COR-L47 (cell line): Measurements from ENCODE around the gene TENT4A.

Experiments used
- DNase-seq: peaks from one replicate; lab custom pipeline; 2025; lab: John Stamatoyannopoulos, UW

Gene TENT4A

GRCh38 chr5:6733411-6734242, 20.4 kb downstream of the TENT4A start:
- no peak for DNase-seq

- DNase-seq, result no peak
Measured at GRCh38 chr5:6734243-6734700, 21.0 kb downstream of the TENT4A start.

- DNase-seq, result no peak
Measured at GRCh38 chr5:6734781-6735180, 21.5 kb downstream of the TENT4A start.

- DNase-seq, result no peak
Measured at GRCh38 chr5:6736106-6736505, 22.9 kb downstream of the TENT4A start.

- no peak for DNase-seq
Measured at GRCh38 chr5:6736524-6737042, 23.4 kb downstream of the TENT4A start.

- DNase-seq, result no peak
Measured at GRCh38 chr5:6737043-6737941, 24.1 kb downstream of the TENT4A start.

- DNase-seq, result no peak
Measured at GRCh38 chr5:6739603-6740002, 26.4 kb downstream of the TENT4A start.

GRCh38 chr5:6740586-6741150, 27.4 kb downstream of the TENT4A start:
- no peak for DNase-seq

GRCh38 chr5:6742081-6742758, 29.0 kb downstream of the TENT4A start:
- DNase-seq, result no peak

- DNase-seq, result no peak
Measured at GRCh38 chr5:6743161-6743560, 29.9 kb downstream of the TENT4A start.

- DNase-seq, result no peak
Measured at GRCh38 chr5:6744841-6745705, 31.8 kb downstream of the TENT4A start.

GRCh38 chr5:6745706-6746222, 32.5 kb downstream of the TENT4A start:
- peak; percentile 24 for DNase-seq

- DNase-seq, result no peak
Measured at GRCh38 chr5:6746244-6746643, 33.0 kb downstream of the TENT4A start.

GRCh38 chr5:6747103-6747502, 33.9 kb downstream of the TENT4A start:
- no peak for DNase-seq

GRCh38 chr5:6748142-6748541, 34.9 kb downstream of the TENT4A start:
- no peak for DNase-seq

- DNase-seq, result no peak
Measured at GRCh38 chr5:6749026-6749716, 35.9 kb downstream of the TENT4A start.

GRCh38 chr5:6750142-6750840, 37.1 kb downstream of the TENT4A start:
- DNase-seq, result no peak

- no peak for DNase-seq
Measured at GRCh38 chr5:6750951-6751685, 37.9 kb downstream of the TENT4A start.

GRCh38 chr5:6752236-6752635, 39.0 kb downstream of the TENT4A start:
- DNase-seq, result no peak
